ENCODE measurements around the gene ANO3. TPM values are rescaled to one million over a fixed set of nuclear protein-coding genes. Genes with fewer than 3 reads are reported as not detected.

ANO3 gene
- total RNA-seq, 2 experiments from 2014 or later = not detected

- DNase-seq = no peak
- ATAC-seq = no peak
- peaks cover 13% of the 10 kb centered on the region for H3K9me3 Mint-ChIP-seq (ENCODE audit: low read depth)
- CTCF ChIA-PET = no interaction called here
- POLR2A ChIA-PET = no interaction called here
- no peaks in the 10 kb centered on the region for H3K4me1 Mint-ChIP-seq
- no peak overlapping the region for H3K27ac Mint-ChIP-seq
- intact Hi-C loops (cut with DNase I, micrococcal nuclease) = no loop called here
- no peaks in the 10 kb centered on the region for H3K36me3 Mint-ChIP-seq (ENCODE audit: low read depth)
- H3K27me3 Mint-ChIP-seq = no peaks in the 10 kb centered on the region
- H3K4me3 Mint-ChIP-seq = no peak overlapping the region
These were observed 45.7 kb downstream of the ANO3 start for GRCh38 chr11:26377619-26378018.

GRCh38 chr11:26399336-26399735 lies 67.4 kb downstream of the ANO3 start:
- H3K27me3 Mint-ChIP-seq = no peaks in the 10 kb centered on the region
- ATAC-seq = no peak
- no peak overlapping the region for H3K27ac Mint-ChIP-seq
- intact Hi-C loops (cut with DNase I, micrococcal nuclease) = no loop called here
- ChIA-PET CTCF (no interaction called here), POLR2A (no interaction called here)
- no peaks in the 10 kb centered on the region for H3K36me3 Mint-ChIP-seq (ENCODE audit: low read depth)
- DNase-seq = no peak
- no peak overlapping the region for H3K4me3 Mint-ChIP-seq
- no peaks in the 10 kb centered on the region for H3K4me1 Mint-ChIP-seq
- H3K9me3 Mint-ChIP-seq (ENCODE audit: low read depth) = peaks cover 2% of the 10 kb centered on the region

DNA sequence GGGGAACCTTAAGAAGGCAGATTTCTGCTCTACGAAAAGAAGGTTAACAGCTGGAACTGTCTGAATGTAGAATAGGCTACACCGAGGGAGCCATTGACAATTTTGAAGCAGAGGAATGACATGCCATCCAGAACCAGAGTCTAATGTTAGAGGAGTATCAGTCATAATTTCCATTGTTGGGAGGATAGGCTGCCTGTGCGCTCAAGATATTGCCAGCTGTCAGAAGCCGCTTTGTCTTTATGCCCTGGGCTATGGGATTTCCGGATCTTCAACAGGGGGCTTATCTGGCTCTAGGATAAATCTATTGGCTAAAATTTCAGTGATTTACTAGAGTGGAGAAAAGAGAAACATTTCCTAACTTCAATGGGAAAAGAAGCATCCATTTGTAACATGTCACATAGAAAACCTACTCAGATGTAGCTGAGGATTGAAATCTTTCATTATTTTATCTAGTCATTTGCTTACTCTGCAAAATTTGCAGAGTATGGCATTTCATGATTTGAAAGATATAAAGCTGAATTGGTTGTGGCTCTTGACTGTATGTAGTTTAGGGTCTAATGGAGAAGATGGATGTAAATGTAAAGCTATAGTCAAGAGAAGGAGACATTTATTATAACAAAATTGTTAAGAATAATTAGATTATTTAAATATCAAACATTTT lies 78.9 kb downstream of the ANO3 start:
- H3K27me3 Mint-ChIP-seq = no peaks in the 10 kb centered on the region
- intact Hi-C loops (cut with DNase I, micrococcal nuclease) = no loop called here
- no peaks in the 10 kb centered on the region for H3K4me1 Mint-ChIP-seq
- ATAC-seq = no peak
- H3K4me3 Mint-ChIP-seq = no peak overlapping the region
- no peaks in the 10 kb centered on the region for H3K36me3 Mint-ChIP-seq (ENCODE audit: low read depth)
- H3K27ac Mint-ChIP-seq = no peak overlapping the region
- ChIA-PET POLR2A (no interaction called here), CTCF (no interaction called here)
- no peak for DNase-seq
- peaks cover 6% of the 10 kb centered on the region for H3K9me3 Mint-ChIP-seq (ENCODE audit: low read depth)

DNA sequence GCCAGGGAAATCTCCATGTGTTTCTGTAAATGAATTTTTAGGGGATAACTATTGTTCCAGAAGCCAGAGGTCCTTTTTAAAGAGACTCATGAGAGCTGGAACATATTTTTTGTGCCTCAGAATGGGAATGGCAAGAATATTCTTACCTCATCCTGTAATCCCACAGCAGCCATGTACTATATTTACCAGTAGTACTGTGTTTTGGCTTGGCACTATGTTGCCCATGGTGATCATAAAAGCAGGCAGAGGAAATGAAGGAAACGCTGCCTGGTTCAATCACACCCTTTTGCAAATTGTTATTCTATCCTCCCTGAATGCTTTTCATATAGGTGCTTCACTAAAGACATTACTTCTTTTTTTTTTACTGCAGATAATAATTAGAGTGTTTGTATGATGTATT lies 81.0 kb downstream of the ANO3 start:
- Mint-ChIP-seq H3K4me3 (no peak overlapping the region), H3K27me3 (no peaks in the 10 kb centered on the region), H3K36me3 (ENCODE audit: low read depth) (no peaks in the 10 kb centered on the region), H3K9me3 (ENCODE audit: low read depth) (peaks cover 6% of the 10 kb centered on the region), H3K4me1 (no peaks in the 10 kb centered on the region), H3K27ac (no peak overlapping the region)
- ATAC-seq (no peak), DNase-seq (no peak)
- ChIA-PET POLR2A (no interaction called here), CTCF (no interaction called here)
- intact Hi-C loops (cut with DNase I, micrococcal nuclease) = no loop called here

GRCh38 chr11:26418386-26418912 lies 86.5 kb downstream of the ANO3 start:
- intact Hi-C loops (cut with DNase I, micrococcal nuclease) = no loop called here
- H3K36me3 Mint-ChIP-seq (ENCODE audit: low read depth) = no peaks in the 10 kb centered on the region
- ChIA-PET CTCF (no interaction called here), POLR2A (no interaction called here)
- ATAC-seq (no peak), DNase-seq (no peak)
- H3K27ac Mint-ChIP-seq = no peak overlapping the region
- peaks cover 7% of the 10 kb centered on the region for H3K9me3 Mint-ChIP-seq (ENCODE audit: low read depth)
- H3K4me1 Mint-ChIP-seq = no peaks in the 10 kb centered on the region
- H3K4me3 Mint-ChIP-seq = no peak overlapping the region
- H3K27me3 Mint-ChIP-seq = no peaks in the 10 kb centered on the region

- Mint-ChIP-seq H3K9me3 (ENCODE audit: low read depth) (peaks cover 5% of the 10 kb centered on the region), H3K27ac (no peak overlapping the region), H3K27me3 (no peaks in the 10 kb centered on the region), H3K4me3 (no peak overlapping the region), H3K36me3 (ENCODE audit: low read depth) (no peaks in the 10 kb centered on the region), H3K4me1 (no peaks in the 10 kb centered on the region)
- POLR2A ChIA-PET = no interaction called here
- ATAC-seq (no peak), DNase-seq (no peak)
- CTCF ChIA-PET = no interaction called here
- intact Hi-C loops (cut with DNase I, micrococcal nuclease) = no loop called here
These were observed 88.4 kb downstream of the ANO3 start for GRCh38 chr11:26420331-26420730.

- no peak for ATAC-seq
- Mint-ChIP-seq H3K4me1 (no peaks in the 10 kb centered on the region), H3K4me3 (no peak overlapping the region), H3K27ac (no peak overlapping the region), H3K27me3 (no peaks in the 10 kb centered on the region), H3K9me3 (ENCODE audit: low read depth) (peaks cover 3% of the 10 kb centered on the region), H3K36me3 (ENCODE audit: low read depth) (no peaks in the 10 kb centered on the region)
- POLR2A ChIA-PET = no interaction called here
- intact Hi-C loops (cut with DNase I, micrococcal nuclease) = no loop called here
- no peak for DNase-seq
- CTCF ChIA-PET = no interaction called here
These were observed 92.3 kb downstream of the ANO3 start for GRCh38 chr11:26424255-26424654.

DNA sequence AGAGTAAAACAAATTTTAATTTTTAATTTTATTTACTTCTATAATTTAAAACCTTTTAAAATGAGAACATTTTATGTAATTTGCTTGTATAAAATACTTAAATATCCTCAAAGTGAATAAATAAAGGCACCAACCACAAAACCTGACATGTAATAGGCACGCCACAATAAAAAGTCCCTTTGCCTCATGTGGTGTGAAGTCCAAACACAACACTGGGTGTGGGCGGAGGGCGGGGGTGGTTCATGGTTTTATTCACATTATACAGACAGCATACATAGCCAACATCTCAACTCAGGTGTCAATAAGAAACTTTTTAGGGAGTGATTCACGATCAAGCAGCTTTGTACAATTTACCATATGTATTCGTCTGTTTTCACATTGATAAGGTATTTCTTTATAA lies 107.9 kb downstream of the ANO3 start:
- ChIA-PET CTCF (no interaction called here), POLR2A (no interaction called here)
- Mint-ChIP-seq H3K36me3 (ENCODE audit: low read depth) (no peaks in the 10 kb centered on the region), H3K27ac (no peak overlapping the region), H3K9me3 (ENCODE audit: low read depth) (peaks cover 12% of the 10 kb centered on the region), H3K27me3 (no peaks in the 10 kb centered on the region), H3K4me3 (no peak overlapping the region), H3K4me1 (no peaks in the 10 kb centered on the region)
- no peak for ATAC-seq
- DNase-seq = no peak
- intact Hi-C loops (cut with DNase I, micrococcal nuclease) = no loop called here

DNA sequence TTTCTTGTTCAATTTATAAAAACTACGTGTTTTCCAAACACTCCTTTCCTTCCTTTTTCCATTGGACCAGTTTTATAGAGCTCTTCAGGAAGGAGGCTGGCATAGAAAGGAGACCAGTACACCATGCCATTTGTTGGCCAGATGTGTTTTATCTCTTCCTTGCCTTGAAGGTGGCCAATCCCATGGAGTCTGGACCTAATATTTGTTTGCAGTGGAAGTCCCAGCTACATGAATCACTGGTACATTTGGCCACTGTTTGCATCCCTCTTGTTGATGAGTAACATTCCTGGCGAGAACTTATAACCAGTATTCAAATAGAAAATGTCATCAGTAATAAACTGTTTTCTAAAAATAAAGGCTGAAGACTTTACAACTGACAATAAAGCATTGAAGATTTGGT lies 110.2 kb downstream of the ANO3 start:
- POLR2A ChIA-PET = no interaction called here

GRCh38 chr11:26443617-26444016 lies 111.7 kb downstream of the ANO3 start:
- ATAC-seq (no peak), DNase-seq (no peak)
- intact Hi-C loops (cut with DNase I, micrococcal nuclease) = no loop called here
- H3K4me3 Mint-ChIP-seq = no peak overlapping the region
- H3K27ac Mint-ChIP-seq = no peak overlapping the region
- H3K9me3 Mint-ChIP-seq (ENCODE audit: low read depth) = peaks cover 10% of the 10 kb centered on the region
- H3K36me3 Mint-ChIP-seq (ENCODE audit: low read depth) = no peaks in the 10 kb centered on the region
- H3K27me3 Mint-ChIP-seq = no peaks in the 10 kb centered on the region
- CTCF ChIA-PET = no interaction called here
- no peaks in the 10 kb centered on the region for H3K4me1 Mint-ChIP-seq
- POLR2A ChIA-PET = no interaction called here

More for the DNA sequence above, 110.2 kb downstream of the ANO3 start:
- no peak for ATAC-seq
- intact Hi-C loops (cut with DNase I, micrococcal nuclease) = no loop called here
- Mint-ChIP-seq H3K36me3 (ENCODE audit: low read depth) (no peaks in the 10 kb centered on the region), H3K4me1 (no peaks in the 10 kb centered on the region), H3K9me3 (ENCODE audit: low read depth) (peaks cover 9% of the 10 kb centered on the region), H3K27me3 (no peaks in the 10 kb centered on the region), H3K27ac (no peak overlapping the region), H3K4me3 (no peak overlapping the region)
- DNase-seq = no peak
- CTCF ChIA-PET = interaction anchor here (0.6 kb wide), 1 partner anchor 47 kb away, joined by 3 read pairs; no protein-coding TSS in a partner anchor

GRCh38 chr11:26457636-26458035 lies 125.7 kb downstream of the ANO3 start:
- intact Hi-C loops (cut with DNase I, micrococcal nuclease) = no loop called here
- Mint-ChIP-seq H3K36me3 (ENCODE audit: low read depth) (no peaks in the 10 kb centered on the region), H3K27ac (no peak overlapping the region), H3K4me3 (no peak overlapping the region), H3K27me3 (no peaks in the 10 kb centered on the region), H3K9me3 (ENCODE audit: low read depth) (no peaks in the 10 kb centered on the region), H3K4me1 (no peaks in the 10 kb centered on the region)
- DNase-seq = no peak
- CTCF ChIA-PET = interaction anchor here (0.5 kb wide), 1 partner anchor 12 kb away, joined by 3 read pairs; no protein-coding TSS in a partner anchor
- no peak for ATAC-seq
- POLR2A ChIA-PET = no interaction called here

- Mint-ChIP-seq H3K4me3 (no peak overlapping the region), H3K36me3 (ENCODE audit: low read depth) (no peaks in the 10 kb centered on the region), H3K4me1 (no peaks in the 10 kb centered on the region), H3K27me3 (no peaks in the 10 kb centered on the region), H3K9me3 (ENCODE audit: low read depth) (no peaks in the 10 kb centered on the region), H3K27ac (no peak overlapping the region)
- ChIA-PET POLR2A (no interaction called here), CTCF (no interaction called here)
- DNase-seq (no peak), ATAC-seq (no peak)
- intact Hi-C loops (cut with DNase I, micrococcal nuclease) = no loop called here
These were observed 133.3 kb downstream of the ANO3 start for GRCh38 chr11:26465274-26465673.

- intact Hi-C loops (cut with DNase I, micrococcal nuclease) = no loop called here
- H3K27me3 Mint-ChIP-seq = no peaks in the 10 kb centered on the region
- POLR2A ChIA-PET = no interaction called here
- no peaks in the 10 kb centered on the region for H3K4me1 Mint-ChIP-seq
- no peak for ATAC-seq
- CTCF ChIA-PET = no interaction called here
- H3K9me3 Mint-ChIP-seq (ENCODE audit: low read depth) = no peaks in the 10 kb centered on the region
- no peaks in the 10 kb centered on the region for H3K36me3 Mint-ChIP-seq (ENCODE audit: low read depth)
- no peak for DNase-seq
- H3K4me3 Mint-ChIP-seq = no peak overlapping the region
- no peak overlapping the region for H3K27ac Mint-ChIP-seq
These were observed 135.6 kb downstream of the ANO3 start for GRCh38 chr11:26467506-26467905.
